Endothelial cell (in vitro differentiated cells): ENCODE measurements around the gene CORO2B. TPM values are rescaled to one million over a fixed set of nuclear protein-coding genes. Genes with fewer than 3 reads are reported as not detected.
A peak's percentile ranks its signal among the peaks of the same experiment; 100 is the strongest.
"Not testable (repeated sequence)": the region's sequence is repeated elsewhere in the genome, so short reads cannot be mapped to it uniquely, and the experiment has no call there.

Experiments used
- DNase-seq: peaks from one replicate; pipeline ENCODE4 v3.0.0; 2021; ENCODE audit warnings: low spot score
- H3K27ac Mint-ChIP-seq: one replicate; pipeline ENCODE4 v1.8.0; 2021; ENCODE audit warnings: mixed read lengths, inconsistent platforms; ENCODE audit not compliant: unreplicated experiment
- H3K27me3 Mint-ChIP-seq: one replicate; pipeline ENCODE4 v1.8.0; 2021; ENCODE audit warnings: mild to moderate bottlenecking, moderate library complexity, mixed read lengths, inconsistent platforms; ENCODE audit not compliant: unreplicated experiment
- H3K36me3 Mint-ChIP-seq: one replicate; pipeline ENCODE4 v1.8.0; 2021; ENCODE audit warnings: mild to moderate bottlenecking, low read depth, mixed read lengths, inconsistent platforms; ENCODE audit not compliant: unreplicated experiment
- H3K4me1 Mint-ChIP-seq: one replicate; pipeline ENCODE4 v1.8.0; 2021; ENCODE audit warnings: mild to moderate bottlenecking, mixed read lengths, inconsistent platforms; ENCODE audit not compliant: unreplicated experiment
- H3K4me3 Mint-ChIP-seq: one replicate; pipeline ENCODE4 v1.8.0; 2021; ENCODE audit warnings: mild to moderate bottlenecking, mixed read lengths, inconsistent platforms; ENCODE audit not compliant: unreplicated experiment
- H3K9me3 Mint-ChIP-seq: one replicate; pipeline ENCODE4 v1.8.0; 2021; ENCODE audit warnings: mixed read lengths, inconsistent platforms; ENCODE audit not compliant: unreplicated experiment
- CTCF ChIP-seq: fragments of 200-600 bp; sonication (generic); IDR thresholded peaks from one replicate; pipeline ENCODE4 v1.5.0; 2021; ENCODE audit warnings: antibody characterized with exemption; ENCODE audit not compliant: unreplicated experiment
- total RNA-seq: library from RNA; stranded (reverse); fragmentation: NEBNext Ultra II Directional; extraction: Animal tissue kit (Norgen Biotek cat#: 25700); gene quantifications from one replicate; pipeline ENCODE4 v1.2.1, GENCODE V29; 2021; ENCODE audit not compliant: unreplicated experiment

CORO2B gene
- total RNA-seq, 1 donor from 2014 or later = 71.7 TPM

GRCh38 chr15:68602459-68603215 is 23.8 kb downstream of the CORO2B start:
- Mint-ChIP-seq H3K27ac (no peak overlapping the region), H3K4me3 (no peak overlapping the region), H3K9me3 (no peaks in the 10 kb centered on the region), H3K27me3 (peaks cover 11% of the 10 kb centered on the region), H3K4me1 (peaks cover 63% of the 10 kb centered on the region), H3K36me3 (peaks cover 33% of the 10 kb centered on the region)
- TF ChIP-seq CTCF = no peak
- no peak for DNase-seq

- no peaks in the 10 kb centered on the region for H3K9me3 Mint-ChIP-seq
- H3K4me3 Mint-ChIP-seq = no peak overlapping the region
- H3K36me3 Mint-ChIP-seq = peaks cover 28% of the 10 kb centered on the region
- no peak for DNase-seq
- peaks cover 11% of the 10 kb centered on the region for H3K27me3 Mint-ChIP-seq
- peaks cover 58% of the 10 kb centered on the region for H3K4me1 Mint-ChIP-seq
- no peak for TF ChIP-seq CTCF
- H3K27ac Mint-ChIP-seq = no peak overlapping the region
These were observed 24.4 kb downstream of the CORO2B start for GRCh38 chr15:68603216-68603595.

GRCh38 chr15:68603951-68604350 is 25.2 kb downstream of the CORO2B start:
- no peak for TF ChIP-seq CTCF
- H3K36me3 Mint-ChIP-seq = peaks cover 32% of the 10 kb centered on the region
- H3K9me3 Mint-ChIP-seq = no peaks in the 10 kb centered on the region
- no peak overlapping the region for H3K4me3 Mint-ChIP-seq
- peaks cover 61% of the 10 kb centered on the region for H3K4me1 Mint-ChIP-seq
- no peak for DNase-seq
- H3K27ac Mint-ChIP-seq = no peak overlapping the region
- peaks cover 11% of the 10 kb centered on the region for H3K27me3 Mint-ChIP-seq

GRCh38 chr15:68604840-68605478 is 26.2 kb downstream of the CORO2B start:
- not testable (repeated sequence) for DNase-seq, H3K4me3 Mint-ChIP-seq, H3K9me3 Mint-ChIP-seq, H3K27ac Mint-ChIP-seq
- Mint-ChIP-seq H3K36me3 (peaks cover 32% of the 10 kb centered on the region), H3K27me3 (peaks cover 11% of the 10 kb centered on the region), H3K4me1 (peaks cover 59% of the 10 kb centered on the region)

- H3K36me3 Mint-ChIP-seq = peaks cover 28% of the 10 kb centered on the region
- no peak for DNase-seq
- peaks cover 9% of the 10 kb centered on the region for H3K27me3 Mint-ChIP-seq
- no peak for TF ChIP-seq CTCF
- no peaks in the 10 kb centered on the region for H3K9me3 Mint-ChIP-seq
- no peak overlapping the region for H3K27ac Mint-ChIP-seq
- peaks cover 54% of the 10 kb centered on the region for H3K4me1 Mint-ChIP-seq
- peak overlapping the region; percentile 38 for H3K4me3 Mint-ChIP-seq
These were observed 27.6 kb downstream of the CORO2B start for GRCh38 chr15:68606375-68606774.
